Measurements from ENCODE around the gene NEUROG1. TPM values are rescaled to one million over a fixed set of nuclear protein-coding genes. Genes with fewer than 3 reads are reported as not detected.

NEUROG1 gene
- not detected for total RNA-seq

- Histone ChIP-seq H3K9me3 (no peaks in the 10 kb centered on the region), H3K27me3 (peaks cover 0 to 24% of the 10 kb centered on the region in 2 donors), H3K27ac (no peak within 1 kb of the TSS), H3K4me1 (peaks cover 15% of the 10 kb centered on the region), H3K36me3 (replicated peaks in 1 of 2; ENCODE audit: insufficient read depth in 1 of 2, low read depth in 2 of 2) (no peaks in the 10 kb centered on the region), H3K4me3 (no peak within 1 kb of the TSS)
- TF ChIP-seq CTCF (IDR thresholded peaks at IDR 0.05) = no peak
- no peak for DNase-seq
- no peak for ATAC-seq
- intact Hi-C loops (cut with DNase I) = no loop called here
- 2 to 4% methylated on average over 7 to 70 of the region's 74 CpGs for WGBS, 2 donors
These were observed at the start of gene NEUROG1 for GRCh38 chr5:135535820-135536801. TSS of gene NEUROG1 (minus strand) at chr5:135535964. CDS start at chr5:135535690, 274 bp downstream.

GRCh38 chr5:135584918-135585317, 49.2 kb upstream of the NEUROG1 start:
- H3K27ac ChIP-seq = no peak overlapping the region
- WGBS, 2 donors = 79 to 85% methylated on average over 6 of the region's 6 CpGs
- intact Hi-C loops (cut with DNase I) = no loop called here
- DNase-seq = no peak
- H3K4me3 ChIP-seq = no peak overlapping the region
- TF ChIP-seq CTCF (IDR thresholded peaks at IDR 0.05) = no peak
- TF ChIP-seq POLR2A (IDR thresholded peaks at IDR 0.05) = no peak
- peaks cover 0 to 3% of the 10 kb centered on the region in 2 donors for H3K27me3 ChIP-seq
- H3K4me1 ChIP-seq = no peaks in the 10 kb centered on the region
- no peaks in the 10 kb centered on the region for H3K9me3 ChIP-seq
- no peaks in the 10 kb centered on the region for H3K36me3 ChIP-seq (replicated peaks in 1 of 2; ENCODE audit: insufficient read depth in 1 of 2, low read depth in 2 of 2)
- no peak for ATAC-seq

- Histone ChIP-seq H3K27me3 (peaks cover 0 to 3% of the 10 kb centered on the region in 2 donors), H3K27ac (no peak overlapping the region), H3K4me1 (no peaks in the 10 kb centered on the region), H3K36me3 (replicated peaks in 1 of 2; ENCODE audit: insufficient read depth in 1 of 2, low read depth in 2 of 2) (no peaks in the 10 kb centered on the region), H3K4me3 (no peak overlapping the region), H3K9me3 (no peaks in the 10 kb centered on the region)
- WGBS, 2 donors = 67 to 78% methylated on average over 2 of the region's 2 CpGs
- ATAC-seq (no peak), DNase-seq (no peak)
- no peak for TF ChIP-seq CTCF (IDR thresholded peaks at IDR 0.05)
- no peak for TF ChIP-seq POLR2A (IDR thresholded peaks at IDR 0.05)
- intact Hi-C loops (cut with DNase I) = no loop called here
These were observed 48.5 kb upstream of the NEUROG1 start for GRCh38 chr5:135584276-135584675.

- intact Hi-C loops (cut with DNase I) = no loop called here
- no peak for DNase-seq
- ATAC-seq = no peak
- no peak overlapping the region for H3K4me3 ChIP-seq
- H3K4me1 ChIP-seq = no peaks in the 10 kb centered on the region
- peaks cover 0 to 3% of the 10 kb centered on the region in 2 donors for H3K27me3 ChIP-seq
- TF ChIP-seq POLR2A (IDR thresholded peaks at IDR 0.05) (no peak), CTCF (IDR thresholded peaks at IDR 0.05) (no peak)
- no peak overlapping the region for H3K27ac ChIP-seq
- no peaks in the 10 kb centered on the region for H3K9me3 ChIP-seq
- 42 to 49% methylated on average over 6 of the region's 6 CpGs for WGBS, 2 donors
- no peaks in the 10 kb centered on the region for H3K36me3 ChIP-seq (replicated peaks in 1 of 2; ENCODE audit: insufficient read depth in 1 of 2, low read depth in 2 of 2)
These were observed 46.5 kb upstream of the NEUROG1 start for GRCh38 chr5:135582099-135582781.

All from body of pancreas (tissue), 4 donors.